Globus pallidus (tissue), 1 donor: Measurements from ENCODE around the gene CALCOCO2.
"Not testable (repeated sequence)": the region's sequence is repeated elsewhere in the genome, so short reads cannot be mapped to it uniquely, and the experiment has no call there.

Experiments used
- DNase-seq: peaks from one replicate; pipeline ENCODE4 v3.0.0-alpha.2; 2015; ENCODE audit warnings: low spot score

CALCOCO2 gene, protein sequence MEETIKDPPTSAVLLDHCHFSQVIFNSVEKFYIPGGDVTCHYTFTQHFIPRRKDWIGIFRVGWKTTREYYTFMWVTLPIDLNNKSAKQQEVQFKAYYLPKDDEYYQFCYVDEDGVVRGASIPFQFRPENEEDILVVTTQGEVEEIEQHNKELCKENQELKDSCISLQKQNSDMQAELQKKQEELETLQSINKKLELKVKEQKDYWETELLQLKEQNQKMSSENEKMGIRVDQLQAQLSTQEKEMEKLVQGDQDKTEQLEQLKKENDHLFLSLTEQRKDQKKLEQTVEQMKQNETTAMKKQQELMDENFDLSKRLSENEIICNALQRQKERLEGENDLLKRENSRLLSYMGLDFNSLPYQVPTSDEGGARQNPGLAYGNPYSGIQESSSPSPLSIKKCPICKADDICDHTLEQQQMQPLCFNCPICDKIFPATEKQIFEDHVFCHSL

DNA sequence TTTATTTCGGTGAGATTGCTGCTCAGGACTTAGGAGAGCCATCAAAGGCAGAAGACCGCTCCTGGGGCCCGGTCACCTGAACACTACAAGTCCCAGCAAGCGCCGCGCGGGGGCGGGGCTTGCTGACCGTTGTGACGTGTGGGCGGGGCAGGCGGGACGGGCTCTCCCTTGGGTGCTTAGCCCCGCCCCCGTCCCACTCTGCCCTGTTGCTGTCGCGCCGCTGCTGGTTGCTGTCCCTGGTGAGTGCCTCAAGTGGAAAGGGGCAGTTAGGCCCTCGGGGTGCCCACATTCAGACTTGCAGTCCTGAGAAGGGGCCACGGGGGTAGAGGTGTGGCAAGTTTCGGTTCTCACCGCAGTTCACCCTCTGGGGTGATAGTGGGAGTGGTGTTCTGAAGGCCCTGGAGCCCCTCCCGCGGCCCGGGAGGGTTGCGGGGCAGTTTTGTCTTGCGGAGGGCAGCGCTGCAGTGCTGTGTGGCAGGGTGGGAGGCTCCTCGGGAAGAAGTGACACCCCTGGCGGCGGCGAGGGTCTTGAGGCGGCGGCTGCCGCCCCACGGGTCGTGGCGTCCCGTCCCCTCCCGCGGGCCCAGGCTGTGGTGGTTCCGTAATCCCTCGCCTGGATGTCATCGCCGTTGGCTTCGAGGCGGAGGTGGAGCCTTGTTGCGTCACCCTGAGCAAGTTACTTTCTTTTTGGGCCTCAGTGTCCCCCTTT lies at the start of gene CALCOCO2:
TSS of gene CALCOCO2 (plus strand) at position 196 of the 709 bp plus-strand sequence. CDS start 10,673 bp downstream, outside the sequence.
- DNase-seq: peak; percentile 95

DNA sequence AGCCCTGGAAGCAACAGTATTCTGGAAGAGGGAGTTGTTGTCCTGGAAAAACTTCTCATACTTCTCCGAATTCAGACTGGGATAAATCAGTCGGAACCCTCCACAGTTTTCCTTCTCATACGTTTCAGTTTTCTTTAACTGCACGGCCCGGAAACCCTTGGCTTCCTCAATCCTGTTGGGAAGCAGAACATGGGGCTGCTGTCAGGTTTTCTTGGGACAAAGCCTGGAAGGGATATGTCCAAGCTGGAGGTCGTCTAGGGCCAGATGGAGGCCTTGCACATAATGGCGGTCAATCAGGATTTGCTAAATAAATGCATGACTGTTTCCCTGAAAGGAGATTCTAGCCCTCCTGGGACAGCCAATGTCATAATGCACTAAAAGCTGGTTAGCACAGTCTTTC lies 43.0 kb upstream of the CALCOCO2 start:
- DNase-seq: no peak

DNA sequence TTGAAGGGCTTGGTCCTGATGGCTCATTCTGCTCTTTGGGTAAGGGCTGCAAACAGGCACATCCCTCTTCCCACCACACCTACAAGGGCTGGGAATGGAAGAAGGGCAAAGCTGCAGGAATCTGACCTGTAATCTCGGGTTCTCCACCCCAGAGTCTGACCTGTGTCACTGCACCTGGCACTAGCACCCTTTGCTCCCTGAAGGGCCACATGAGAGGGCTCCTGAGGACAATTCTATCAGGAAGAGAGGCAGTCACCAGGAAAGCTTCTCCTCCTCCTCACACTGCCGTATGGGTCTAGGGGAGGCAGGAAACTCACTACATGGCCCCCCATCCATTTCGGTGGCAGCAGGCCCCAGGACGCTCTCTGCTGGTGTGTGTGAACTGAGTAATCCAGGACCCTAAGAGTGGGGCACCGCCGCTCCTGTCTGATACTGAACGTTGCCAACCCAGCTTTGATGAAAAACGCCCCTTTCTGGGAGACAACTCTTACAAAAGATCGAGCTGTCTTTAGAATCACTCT lies 40.2 kb upstream of the CALCOCO2 start:
- no peak for DNase-seq

DNA sequence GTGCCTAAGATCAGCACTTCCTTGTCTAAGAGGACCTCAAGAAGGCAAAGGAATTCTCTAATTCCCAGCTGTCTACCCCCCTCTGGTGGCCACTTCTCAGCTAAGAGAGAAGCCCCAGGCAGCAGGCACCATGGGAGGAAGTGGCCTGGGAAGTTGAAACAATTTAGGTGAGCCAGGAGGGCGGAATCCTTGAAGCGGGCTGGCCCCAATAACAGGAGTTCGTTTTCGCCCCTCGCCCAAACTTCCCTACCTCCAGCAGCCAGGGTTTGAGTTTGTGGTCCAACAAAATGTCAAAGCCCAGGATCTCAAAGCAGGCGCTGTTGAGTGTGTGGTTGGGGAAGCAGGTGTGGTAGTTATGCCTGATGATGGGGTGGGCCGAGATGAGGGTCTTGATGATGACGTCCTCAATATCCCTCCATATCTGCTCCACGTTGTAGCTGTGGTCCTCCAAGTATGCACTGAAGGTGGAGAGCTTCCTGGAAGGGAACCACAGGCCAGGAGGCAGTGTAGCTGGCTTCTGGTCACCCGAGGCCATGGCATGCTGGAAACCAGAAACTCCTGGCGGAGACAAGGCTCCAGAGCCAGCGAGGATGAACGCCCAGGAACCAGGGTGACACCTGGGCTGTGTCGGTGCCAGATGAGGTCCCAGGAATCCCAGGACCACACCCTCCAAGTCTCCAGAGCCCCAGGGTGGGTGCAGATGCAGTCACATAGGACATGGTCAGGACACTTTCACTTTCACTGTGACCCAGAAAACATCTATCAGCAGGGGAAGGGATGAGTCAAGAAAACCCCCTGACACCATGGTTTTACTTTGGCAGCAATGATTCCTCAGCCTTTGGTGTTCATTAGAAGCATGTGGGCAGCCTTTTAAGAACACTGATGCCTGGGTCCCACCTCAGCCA lies 39.5 kb upstream of the CALCOCO2 start:
- DNase-seq: peak; percentile 40

DNA sequence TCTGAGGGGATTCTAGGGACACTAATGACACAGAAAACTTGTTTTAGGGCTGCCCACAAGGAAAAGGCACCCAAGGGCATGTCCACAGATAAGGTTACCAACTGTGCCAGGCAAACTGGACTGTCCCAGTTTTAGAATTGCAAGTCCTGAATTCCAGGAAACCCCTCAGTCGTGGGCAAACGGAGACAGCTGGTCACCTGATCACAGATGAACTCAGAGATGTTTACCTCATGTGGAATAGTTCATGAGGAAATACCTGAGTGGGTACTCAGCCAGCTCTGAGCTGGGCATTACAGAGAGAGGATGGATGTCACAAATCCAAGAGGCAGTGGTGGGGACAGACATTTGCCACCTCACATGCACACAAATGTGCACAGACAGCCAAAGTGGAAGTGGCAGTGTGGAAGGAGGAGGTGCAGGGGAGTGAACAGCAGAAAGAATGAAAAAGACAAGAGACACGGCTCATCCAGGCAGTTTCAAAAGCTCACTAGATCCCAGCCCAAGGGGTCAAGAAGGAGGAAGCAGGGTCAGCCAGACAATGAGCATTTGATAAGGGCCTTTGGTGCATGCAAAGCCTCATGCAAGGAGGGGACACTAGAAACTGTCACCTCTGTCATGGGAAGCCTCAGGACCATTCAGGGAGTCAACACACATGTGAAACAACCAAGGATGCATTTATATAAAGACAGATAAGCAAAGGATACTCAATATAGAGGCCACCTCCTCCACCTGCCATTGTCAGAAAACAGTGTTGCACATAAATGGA lies 38.6 kb upstream of the CALCOCO2 start:
- no peak for DNase-seq

DNA sequence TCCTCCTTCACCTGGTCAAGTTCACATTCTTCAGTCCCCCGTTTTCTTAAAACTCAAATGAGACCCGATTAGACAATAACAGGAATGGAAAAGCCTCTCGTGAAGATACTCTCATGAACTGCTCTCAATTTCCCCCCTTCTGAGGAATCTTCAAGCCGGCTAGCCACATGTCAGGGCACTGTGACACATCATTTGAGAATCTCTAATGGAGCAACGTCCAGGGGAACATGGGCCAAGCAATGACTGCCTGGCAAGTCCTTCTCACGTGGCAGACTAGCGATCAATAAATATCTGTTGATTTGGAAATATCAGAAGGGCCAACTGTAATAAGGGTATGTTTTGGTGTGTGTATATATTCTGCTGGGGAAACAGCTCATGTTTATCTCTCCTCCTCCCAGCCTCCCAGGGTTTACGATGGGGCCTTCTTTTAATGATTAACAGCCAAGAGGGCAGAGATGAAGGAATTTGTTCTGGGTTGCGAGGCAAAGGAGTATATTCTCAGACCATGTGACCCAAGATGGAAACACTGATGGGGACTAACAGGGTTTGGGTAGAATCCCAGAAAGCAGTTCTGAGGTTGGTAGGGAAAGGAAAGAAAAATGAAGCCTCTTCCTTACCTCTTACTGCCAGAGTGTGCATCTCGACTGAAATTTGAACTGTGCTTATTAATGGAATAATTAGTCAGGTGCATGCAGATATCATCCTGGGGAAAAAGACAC lies 35.2 kb upstream of the CALCOCO2 start:
- DNase-seq: no peak

DNA sequence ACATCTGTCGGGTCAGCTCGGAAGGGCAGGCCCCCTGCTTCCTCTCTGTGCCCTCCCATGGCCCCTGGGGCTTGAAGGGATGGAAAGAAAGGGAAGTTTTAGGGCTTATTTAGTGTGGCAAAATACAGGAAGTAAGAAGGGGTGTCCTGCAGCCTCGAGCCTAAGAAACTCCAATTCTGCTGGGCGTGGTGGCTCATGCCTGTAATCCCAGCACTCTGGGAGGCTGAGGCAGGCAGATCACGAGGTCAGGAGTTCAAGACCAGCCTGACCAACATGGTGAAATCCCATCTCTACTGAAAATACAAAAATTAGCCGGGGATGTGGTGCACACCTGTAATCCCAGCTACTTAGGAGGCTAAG lies 34.7 kb upstream of the CALCOCO2 start:
- DNase-seq: not testable (repeated sequence)

DNA sequence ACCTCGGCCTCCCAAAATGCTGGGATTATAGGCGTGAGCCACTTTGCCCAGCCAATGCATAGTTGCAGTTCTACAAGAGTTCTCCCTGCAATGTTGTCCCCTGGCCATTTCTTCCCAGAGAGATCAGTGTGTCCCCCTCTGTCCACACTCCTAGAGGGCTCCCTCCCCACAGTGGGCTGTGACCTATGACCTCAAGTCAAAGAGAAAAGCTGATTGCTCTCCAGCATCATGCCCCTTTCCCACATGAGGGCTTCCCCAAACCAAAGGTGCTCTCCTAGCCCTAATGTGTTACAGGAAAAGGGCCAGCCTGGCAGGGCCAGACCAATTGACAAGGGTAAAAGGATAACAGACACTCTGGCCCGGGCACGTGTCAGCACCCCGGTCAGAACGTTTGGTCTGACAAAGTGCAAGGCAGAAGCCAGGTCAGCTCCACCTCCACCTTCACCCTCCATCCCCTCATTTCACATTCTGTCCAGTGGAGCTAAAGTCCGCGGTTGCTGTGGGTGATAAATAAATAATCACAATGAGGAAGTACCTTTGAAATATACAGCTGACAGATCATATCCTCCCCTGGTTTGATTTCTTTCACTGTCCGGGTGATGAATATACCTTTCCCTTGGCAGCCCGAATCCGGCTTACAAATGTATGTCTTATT lies 31.6 kb upstream of the CALCOCO2 start:
- DNase-seq: no peak

DNA sequence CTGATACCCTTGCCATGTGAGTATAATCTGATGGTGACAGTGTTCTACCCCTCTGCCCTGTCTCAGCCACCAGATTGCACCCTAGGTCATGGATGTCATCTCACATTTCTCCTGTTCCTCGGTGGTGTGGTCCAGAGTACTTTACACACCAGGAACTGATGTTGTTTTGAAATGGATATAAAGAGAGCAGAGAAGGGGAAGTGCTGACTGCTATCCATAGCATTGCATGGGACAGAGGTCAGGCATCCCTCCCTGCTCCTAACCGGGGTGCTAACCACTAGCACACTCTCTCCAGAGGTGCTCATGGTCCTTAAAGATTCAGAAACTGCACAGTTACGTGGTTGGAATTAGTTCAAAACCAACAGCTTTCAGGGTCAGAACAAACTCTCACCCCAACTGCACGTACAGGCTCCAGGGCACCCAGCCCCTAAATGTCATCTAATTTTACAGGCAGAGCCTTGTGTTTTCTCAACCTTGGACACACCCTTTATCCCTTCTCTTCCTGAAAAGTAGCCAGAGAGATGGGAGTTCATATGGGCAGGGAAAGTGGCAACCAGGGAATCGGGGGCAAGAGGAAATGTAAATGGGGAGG lies 30.1 kb upstream of the CALCOCO2 start:
- DNase-seq: no peak

DNA sequence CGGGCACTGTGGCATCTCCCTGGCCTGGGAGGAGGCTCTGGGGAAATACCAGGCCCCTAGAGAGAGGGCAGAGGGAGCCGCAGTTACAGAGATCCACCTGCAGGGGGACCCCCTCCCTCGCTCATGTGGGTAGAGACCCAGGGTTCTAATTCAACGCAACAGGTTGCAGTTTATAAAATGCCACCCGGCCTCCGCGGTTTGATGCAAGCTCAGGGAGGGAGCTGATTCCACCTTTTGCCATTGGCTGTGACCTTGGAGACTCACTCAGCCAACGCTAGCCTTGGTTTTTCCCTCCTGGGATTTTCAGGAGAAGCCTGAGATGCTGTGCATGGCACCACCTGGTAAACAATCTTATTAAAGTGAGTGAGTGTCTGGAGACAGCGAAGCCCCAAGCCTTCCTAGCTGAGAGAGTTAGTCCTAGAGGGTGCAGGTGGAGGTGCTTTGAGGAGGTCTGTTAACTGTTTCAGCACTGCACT lies 25.9 kb upstream of the CALCOCO2 start:
- peak; percentile 22 for DNase-seq

DNA sequence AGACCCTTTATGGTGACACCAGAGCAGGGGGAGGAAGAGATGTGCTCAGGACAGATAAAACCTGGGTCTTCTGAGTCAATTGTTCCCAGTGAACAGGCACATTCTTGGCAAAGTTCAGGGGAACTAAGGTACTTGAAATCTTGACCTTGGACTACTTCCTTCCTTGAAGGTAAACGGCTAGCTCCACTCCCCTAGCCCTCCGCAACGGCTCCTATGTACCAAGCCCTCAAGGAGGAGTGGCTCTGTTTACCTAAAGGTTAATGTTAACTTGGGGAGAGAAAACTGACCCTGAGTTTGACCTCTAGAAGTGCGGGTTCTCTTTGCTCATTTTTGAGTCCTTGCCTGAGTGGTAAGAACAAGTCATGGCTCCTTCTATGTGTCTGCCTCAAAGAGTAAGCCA lies 21.7 kb upstream of the CALCOCO2 start:
- DNase-seq: no peak

DNA sequence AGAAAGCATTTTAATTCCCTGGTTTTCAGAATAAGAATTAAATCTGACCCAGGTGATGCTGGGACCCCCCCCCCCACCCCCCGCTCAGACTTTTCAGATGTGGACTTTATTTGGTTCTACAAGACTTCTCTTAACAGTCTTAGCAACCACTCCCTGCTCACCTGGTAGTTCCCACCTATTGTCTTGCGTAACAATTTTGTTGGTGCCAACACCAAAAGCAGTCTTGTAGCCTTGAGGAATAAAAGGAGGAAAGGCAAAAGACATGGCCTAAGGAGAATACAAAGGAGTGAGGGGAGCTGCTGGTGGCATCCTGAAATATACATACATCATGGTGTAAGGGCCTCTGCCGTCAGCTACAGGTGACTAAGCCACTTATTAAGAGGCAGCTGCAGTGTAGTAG lies 18.8 kb upstream of the CALCOCO2 start:
- DNase-seq: no peak

DNA sequence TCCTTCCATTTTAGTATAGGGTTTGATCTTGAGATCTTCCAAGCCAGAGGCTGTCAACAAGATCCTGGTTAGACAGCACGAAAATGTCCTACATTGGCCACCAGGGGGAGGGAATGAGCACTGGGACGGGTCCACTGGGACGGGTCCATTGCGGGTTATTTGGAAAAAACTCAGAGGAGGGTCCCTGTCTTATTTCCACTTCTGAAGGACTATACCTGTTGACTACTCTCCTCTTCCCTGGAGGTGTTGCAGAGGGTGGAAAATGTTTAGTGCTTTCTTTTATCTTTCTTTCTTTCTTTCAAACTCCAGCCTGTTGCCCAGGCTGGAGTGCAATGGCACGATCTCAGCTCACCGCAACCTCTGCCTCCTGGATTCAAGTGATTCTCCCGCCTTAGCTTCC lies 16.3 kb upstream of the CALCOCO2 start:
- peak; percentile 24 for DNase-seq

DNA sequence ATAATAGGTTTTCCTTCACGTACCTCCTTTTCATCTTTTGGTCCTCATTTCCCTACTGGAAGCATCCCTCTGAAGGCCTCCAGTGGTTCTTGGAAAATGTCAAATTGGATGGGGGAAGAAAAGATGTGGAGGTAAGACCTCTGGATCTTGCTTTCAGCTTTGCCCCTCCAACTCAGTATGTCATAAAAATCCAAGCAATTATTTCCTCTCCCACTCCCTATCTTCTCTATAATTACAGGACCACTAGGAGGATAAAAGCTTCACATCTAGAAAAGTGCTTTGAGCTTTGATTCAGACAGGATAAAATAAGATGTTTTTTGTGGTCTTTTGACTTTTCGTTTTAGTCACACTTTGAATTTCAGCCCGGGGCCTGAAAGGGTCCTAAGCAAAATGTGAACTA lies 15.5 kb upstream of the CALCOCO2 start:
- no peak for DNase-seq

DNA sequence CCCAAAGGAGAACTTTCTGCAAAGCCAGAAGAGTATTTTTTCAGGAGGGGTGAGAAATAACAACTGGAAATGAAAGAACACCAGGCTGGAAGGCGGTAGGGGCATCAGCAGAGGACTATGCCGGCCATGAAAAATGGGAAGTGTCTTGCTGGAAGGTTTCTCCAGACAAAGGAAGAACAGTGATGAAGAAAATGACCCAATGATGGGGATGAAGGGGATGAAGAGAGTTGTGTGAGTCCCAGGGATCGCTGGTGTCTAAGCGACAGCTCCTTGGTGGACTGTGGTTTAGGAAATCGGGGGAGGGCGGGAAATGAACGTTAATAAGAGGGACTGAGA lies 14.4 kb upstream of the CALCOCO2 start:
- DNase-seq: no peak

DNA sequence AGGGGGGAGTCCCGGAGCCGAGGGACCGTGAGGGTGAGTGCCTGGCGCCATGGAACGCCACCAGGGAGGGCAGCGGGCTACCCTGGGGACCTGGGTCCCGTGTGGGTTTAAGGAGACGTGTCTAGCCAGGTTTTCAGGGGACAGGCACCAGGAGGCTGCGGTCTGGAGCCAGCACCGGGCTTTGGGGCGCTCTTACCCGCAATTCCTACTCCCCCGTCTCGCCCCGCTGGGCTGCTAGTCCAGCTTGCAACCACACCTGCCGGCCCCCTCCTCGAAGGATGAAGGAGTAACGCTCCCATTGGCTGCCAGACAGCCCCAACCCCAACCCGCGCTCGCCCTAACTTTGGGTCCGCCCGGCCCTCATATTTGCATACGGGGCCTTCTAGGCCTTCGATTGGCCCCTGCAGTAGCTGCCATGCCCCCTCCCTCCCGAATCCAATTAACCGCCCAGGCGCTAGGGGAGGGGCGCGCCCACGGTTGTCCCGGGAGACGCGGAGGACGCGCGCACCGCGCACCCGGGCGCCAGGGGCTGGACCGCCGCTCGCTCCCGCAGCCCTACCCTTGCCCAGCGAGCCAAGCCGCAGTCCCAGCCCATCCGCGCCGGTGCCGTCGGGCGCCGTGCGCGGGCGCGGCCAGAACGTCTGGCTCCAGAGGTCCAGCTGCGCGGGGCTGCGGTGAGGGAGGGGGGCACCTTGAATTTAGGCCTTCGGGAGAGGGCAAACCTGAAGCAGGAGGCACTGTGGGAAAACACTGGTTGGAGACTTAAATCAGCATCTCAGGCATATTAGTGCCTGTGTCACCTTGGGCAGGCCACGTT lies 13.9 kb upstream of the CALCOCO2 start, which contains the start of gene TTLL6:
TSS of gene TTLL6 (minus strand) at position 456 of the 817 bp plus-strand sequence. CDS start at position 299, 157 bp downstream.
- DNase-seq: peak; percentile 45

DNA sequence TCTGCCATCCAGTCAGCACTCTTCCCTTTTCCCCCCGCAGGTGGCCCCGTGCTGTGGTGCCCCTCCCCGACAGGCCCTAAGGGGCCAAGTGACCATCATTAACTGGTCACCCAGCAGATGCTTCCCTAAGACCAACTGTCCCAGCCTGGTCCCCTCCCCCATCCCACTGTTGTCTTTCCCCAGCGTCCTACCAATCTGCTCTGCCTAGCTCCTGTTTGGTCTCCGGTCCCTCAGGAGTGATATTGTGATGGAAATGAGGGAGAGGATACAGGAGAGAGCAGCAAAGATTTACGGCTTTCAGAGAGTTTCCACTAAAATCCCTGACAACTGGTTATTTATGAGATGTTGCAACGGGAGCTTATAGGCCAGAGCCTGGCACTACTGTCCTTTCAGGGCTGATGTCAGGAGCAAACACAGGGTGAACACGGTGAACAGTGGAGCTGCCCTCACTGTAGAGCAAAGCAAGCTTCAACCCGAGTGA lies 12.4 kb upstream of the CALCOCO2 start:
- no peak for DNase-seq

DNA sequence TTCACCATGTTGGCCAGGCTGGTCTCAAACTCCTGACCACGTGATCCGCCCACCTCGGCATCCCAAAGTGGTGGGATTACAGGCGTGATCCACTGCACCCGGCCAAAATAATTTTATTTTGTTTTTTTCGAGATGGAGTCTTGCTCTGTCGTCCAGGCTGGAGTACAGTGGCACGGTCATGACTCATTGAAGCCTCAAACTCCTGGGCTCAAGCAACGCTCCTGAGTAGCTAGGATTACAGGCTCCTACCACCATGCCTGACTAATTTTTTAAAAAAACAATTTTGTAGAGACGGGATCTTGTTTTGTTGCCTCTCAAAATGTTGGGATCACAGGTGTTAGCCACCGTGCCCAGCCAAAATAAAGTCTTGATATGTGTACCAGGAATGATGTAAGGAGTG lies 11.4 kb upstream of the CALCOCO2 start:
- DNase-seq: no peak

DNA sequence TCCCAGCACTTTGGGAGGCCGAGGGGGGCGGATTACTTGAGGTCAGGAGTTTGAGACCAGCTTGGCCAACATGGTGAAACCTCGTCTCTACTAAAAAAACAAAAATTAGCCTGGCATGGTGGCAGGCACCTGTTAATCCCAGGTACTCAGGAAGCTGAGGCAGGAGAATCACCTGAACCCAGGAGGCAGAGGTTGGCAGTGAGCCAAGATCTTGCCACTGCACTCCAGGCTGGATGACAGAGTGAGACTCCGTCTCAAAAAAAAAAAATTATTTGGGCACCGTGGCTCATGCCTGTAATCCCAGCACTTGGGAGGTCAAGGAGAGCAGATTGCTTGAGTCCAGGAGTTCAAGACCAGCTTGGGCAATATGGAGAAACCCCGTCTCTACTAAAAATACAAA lies 9.9 kb upstream of the CALCOCO2 start:
- DNase-seq: not testable (repeated sequence)
